ENCODE data around the gene ERFL.
A peak's percentile ranks its signal among the peaks of the same experiment; 100 is the strongest.

ERFL gene

GRCh38 chr19:41859618-41860418 is 68.4 kb downstream of the ERFL start, which contains the start of gene RPS19:
Gene RPS19, plus strand, starts transcription at chr19:41860255. Its CDS starts 520 bp downstream, at chr19:41860775.
- DNase-seq (ENCODE audit: low read depth in 2 of 2): peak; percentile 96 to 98

GRCh38 chr19:41859213-41859617 is 69.0 kb downstream of the ERFL start:
- no peak for DNase-seq (ENCODE audit: low read depth in 2 of 2)
